Right lobe of liver (tissue), 4 donors: ENCODE data around the gene TNFRSF4.

ENCODE experiments used
- CTCF ChIP-seq, 4 donors: fragments of 200-600 bp in 3 of 4; fragments of 450-650 bp in 1 of 4; IDR thresholded peaks; one replicate each; pipeline versions ENCODE4 v1.5.1 to v1.8.0; 2016 to 2022; ENCODE audit warnings: antibody characterized with exemption in 4 of 4, mild to moderate bottlenecking in 2 of 4
- POLR2A ChIP-seq: fragments of 450-650 bp; IDR thresholded peaks from one replicate; pipeline ENCODE4 v1.6.1; 2017; ENCODE audit warnings: antibody characterized with exemption, mild to moderate bottlenecking
- donor health status: DM: no; HTN: no; CAD: no.
- donor health status: DM: no; HTN: no; CAD: no.
- donor health status: DM: no; HTN: yes; CAD: no.

- TF ChIP-seq CTCF (IDR thresholded peaks at IDR 0.05) (no peak), POLR2A (no peak)
Measured at GRCh38 chr1:1232208-1232795, 18.3 kb upstream of the TNFRSF4 start, which contains the start of gene B3GALT6.
